ENCODE data around the gene FEM1C.

The FEM1C gene

DNA sequence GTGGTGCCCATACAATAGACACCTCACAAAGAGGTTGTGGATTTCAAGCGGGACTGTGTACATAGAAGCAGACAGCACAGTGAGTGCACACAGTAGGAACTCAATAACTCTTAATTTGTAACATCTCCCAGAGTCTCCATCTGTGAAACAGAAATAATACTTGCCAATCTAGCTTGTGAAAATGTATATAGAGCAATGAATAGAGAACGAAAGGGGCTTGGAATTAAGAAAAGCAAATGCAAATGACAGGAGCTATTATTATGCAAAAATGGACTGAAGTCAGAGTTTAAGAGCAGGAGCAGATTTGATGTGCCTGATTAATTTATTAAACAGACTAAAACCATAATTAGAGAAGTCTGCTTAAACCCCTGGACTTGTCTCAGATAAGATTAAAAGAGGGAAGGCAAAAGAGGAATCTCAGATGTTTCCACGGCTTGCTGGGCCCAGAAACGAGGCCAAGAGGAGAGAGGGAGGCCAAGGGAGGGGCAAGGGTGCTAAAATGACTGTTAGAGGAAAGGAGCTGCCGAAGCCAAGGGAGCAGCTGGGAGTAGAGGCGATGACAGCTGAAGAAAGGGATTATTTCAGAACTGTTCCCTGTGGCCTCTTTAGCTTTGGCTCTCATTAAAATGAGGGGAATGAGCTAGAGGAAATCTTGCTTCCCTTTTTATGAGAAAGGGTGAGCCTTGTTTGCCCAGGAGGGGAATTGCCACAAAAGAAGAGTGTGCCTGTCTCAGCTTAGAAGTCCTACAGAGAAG is 72.1 kb downstream of the FEM1C start:
- no peak for DNase-seq

DNA sequence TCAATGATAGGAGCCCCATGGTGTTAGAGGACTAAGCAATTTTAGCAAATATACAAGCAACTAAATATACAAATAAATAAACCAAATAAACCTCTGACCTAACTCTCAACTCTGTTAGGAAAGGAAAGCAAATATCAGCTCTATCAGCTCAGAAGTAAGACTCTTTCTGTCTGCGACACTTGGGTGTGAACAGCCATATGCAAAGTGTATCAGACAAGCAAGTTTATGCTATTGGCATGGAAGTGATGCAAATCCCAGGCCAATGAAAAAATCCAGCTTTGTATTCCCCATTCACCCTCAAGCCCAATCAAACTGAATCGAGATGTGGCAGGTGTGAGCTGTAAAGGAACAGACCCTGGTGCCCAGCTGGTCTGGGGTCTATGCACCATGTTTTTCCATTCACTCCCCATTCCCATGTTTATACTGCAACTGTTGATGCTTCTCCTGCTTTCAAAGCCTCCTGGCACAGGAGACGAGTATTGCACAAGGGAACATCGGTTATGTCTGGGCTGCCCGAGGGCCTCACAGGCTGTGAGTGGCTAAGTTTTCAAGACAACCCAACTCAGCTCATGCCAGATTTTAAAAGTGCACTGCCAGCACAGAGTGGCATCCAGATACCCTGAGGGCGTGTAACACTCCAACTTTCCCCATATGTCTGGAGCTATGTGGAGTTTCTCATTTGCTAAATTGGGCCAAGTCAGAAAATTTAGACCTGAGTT is 73.1 kb downstream of the FEM1C start:
- DNase-seq: no peak

DNA sequence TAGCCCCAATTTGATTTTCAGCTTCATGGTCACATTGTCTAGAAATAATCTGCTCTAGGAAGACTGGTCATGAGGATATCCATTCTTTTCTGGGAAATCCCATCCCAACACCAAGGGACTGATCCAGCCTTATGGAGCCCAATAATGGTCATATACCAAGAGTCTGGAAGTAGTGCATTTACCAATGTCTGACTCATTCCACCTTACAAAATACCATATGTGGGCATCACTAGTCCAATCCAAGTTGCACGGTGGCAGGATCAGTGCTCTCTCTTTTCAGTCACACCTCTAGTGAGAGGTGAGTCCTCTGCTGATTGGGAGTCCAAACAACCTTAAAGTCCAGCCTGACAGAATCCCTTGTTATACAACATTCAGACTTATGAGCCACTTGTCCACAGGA is 73.7 kb downstream of the FEM1C start:
- no peak for DNase-seq

Data from T1000 (cell line).